GM12874 (cell line): ENCODE results near the gene RNF138.

Source experiments
- CTCF ChIP-seq: IDR thresholded peaks from 2 replicates; pipeline ENCODE4 v1.5.1; 2011; ENCODE audit warnings: low read depth, mild to moderate bottlenecking, control low read depth, low read length, moderate library complexity; ENCODE audit not compliant: insufficient read depth

Gene RNF138

GRCh38 chr18:32160547-32160946, 68.9 kb downstream of the RNF138 start:
- TF ChIP-seq CTCF = no peak

- no peak for TF ChIP-seq CTCF
Measured at GRCh38 chr18:32167980-32168730, 76.5 kb downstream of the RNF138 start.

- no peak for TF ChIP-seq CTCF
Measured at GRCh38 chr18:32173654-32174053, 82.0 kb downstream of the RNF138 start.

- TF ChIP-seq CTCF = no peak
Measured at GRCh38 chr18:32174719-32175118, 83.0 kb downstream of the RNF138 start.

- no peak for TF ChIP-seq CTCF
Measured at GRCh38 chr18:32175265-32175664, 83.6 kb downstream of the RNF138 start.

GRCh38 chr18:32177530-32177929, 85.9 kb downstream of the RNF138 start:
- no peak for TF ChIP-seq CTCF
